NCI-H2107 (cell line): ENCODE results near the gene CALM3.

ENCODE experiments used
- DNase-seq: peaks from one replicate; lab custom pipeline; 2025; lab: John Stamatoyannopoulos, UW

CALM3 gene

DNA sequence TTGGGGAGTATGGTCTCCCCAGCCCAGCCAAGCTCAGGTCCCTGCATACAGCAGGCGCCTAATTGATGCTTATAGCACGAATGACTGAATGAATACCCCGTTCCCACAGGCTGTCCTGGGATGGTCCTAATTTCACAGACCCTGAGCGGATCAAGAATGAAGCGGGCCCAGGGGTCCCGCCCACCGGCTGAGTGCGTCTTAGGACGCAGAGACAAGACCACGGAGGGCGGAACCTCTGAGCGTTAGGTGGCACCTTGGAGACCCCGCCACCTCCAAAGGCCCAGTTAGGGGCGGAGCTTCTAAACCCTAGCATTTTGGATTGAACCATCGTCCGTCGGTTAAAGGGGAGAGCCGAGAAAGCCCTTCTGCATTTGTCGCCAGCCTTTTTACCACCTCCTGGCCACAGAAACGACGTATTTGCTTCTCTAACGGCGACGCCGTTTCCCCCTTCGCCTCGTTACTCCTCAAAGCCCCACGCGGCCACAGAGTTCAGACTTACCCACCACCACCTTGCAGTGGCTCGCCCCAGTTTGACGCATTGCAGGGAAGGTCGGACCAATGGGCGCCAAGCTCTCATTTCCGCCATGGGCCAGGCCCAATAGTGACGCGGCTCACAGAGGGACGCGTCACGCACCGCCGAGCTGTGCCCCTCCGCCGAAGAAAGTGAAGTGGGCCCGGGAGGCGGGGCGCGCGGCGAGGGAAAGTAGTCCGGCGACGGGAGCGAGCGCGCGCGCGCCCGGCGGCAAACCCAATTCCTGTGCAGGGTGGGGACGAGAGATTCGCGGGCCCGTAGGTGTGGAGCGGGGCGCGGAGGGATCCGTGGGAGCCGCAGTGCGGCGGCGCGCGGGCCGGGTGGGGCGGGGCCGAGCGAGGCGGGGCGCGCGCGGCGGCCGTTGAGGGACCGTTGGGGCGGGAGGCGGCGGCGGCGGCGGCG, 479 bp upstream of the CALM3 start:
- DNase-seq: peak; percentile 92

DNA sequence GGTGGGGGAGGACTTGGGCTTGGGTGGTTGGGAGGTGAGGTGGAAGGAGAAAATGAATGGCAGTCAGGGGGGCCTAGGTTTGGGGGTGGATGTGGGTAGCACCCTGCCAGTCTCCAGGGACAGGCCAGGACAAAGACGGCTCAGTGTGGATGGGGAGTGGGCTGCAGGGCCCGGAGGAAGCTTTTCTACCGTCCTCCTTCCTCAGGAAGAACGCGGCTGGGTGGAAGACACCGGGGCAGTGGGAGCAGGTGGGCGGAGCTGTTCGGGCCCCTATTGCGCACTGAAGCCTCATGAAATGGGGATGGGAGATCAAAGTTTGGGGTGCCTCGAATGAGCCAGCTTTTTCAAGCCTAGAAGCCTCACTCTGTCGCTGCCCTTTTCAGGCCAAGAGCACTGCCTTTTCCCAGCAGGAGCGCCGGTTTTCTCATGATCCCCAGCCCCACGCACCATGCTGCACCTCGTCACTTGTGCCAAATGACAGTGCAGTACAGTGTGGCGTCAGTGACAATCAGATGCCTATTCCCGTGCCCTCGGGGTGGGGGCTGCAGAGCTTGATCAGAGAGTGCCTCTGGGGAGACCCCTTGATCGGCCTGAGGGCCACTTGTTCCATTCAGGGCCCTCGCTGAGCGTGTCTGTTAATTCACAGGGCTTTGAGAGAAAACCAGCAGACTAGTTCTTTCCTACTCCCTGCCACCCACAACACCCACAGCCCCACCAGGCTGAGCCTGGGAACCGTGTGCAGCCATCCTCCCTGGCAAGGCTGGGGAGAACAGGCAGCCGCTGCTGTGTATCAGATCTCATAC, 1.5 kb downstream of the CALM3 start:
- no peak for DNase-seq

DNA sequence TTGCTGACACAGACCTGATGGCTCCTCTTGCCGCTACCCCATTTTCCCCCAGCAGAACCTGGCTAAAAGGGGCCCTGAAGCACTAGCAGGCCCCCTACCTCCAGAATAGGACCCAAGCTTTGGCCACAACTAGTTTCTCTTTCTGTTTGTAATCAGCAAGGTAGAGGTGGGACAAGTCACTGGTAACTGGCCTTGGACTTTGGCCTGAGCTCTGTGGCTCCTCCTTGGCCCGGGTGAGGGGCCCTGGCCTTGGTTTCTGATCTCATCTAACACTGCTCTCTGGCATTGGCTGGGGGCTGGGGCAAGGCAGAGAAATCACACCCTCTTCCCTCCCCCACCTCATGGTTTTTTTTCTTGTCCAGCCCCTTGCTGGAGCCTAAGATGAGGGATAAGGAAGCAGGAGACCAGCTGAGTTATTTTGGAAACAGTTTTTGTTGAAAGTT, 2.1 kb downstream of the CALM3 start:
- no peak for DNase-seq

DNA sequence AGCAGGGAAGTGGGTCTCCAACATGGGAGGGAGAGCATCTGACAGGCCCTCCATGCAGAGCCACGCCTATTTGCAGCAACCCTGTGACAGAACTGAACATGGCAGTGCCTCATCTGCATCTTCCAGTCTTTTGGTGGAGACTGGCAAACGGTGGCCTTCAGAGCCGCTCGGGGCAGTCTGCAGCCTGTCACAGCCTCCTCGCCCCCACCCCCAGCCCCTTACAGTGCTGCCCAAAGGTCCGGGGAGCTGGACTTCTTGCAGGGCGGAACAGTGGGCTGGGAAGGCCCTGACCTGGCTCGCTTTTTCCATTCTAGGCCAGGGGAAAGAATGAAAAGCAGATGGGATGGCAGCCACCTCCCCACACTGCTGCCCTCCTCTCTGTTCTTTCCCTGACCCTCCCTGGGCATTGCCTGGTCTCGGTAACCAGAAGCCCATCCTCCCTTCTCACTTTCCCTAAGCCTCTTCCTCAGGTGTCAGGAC, 2.7 kb downstream of the CALM3 start:
- DNase-seq: no peak

DNA sequence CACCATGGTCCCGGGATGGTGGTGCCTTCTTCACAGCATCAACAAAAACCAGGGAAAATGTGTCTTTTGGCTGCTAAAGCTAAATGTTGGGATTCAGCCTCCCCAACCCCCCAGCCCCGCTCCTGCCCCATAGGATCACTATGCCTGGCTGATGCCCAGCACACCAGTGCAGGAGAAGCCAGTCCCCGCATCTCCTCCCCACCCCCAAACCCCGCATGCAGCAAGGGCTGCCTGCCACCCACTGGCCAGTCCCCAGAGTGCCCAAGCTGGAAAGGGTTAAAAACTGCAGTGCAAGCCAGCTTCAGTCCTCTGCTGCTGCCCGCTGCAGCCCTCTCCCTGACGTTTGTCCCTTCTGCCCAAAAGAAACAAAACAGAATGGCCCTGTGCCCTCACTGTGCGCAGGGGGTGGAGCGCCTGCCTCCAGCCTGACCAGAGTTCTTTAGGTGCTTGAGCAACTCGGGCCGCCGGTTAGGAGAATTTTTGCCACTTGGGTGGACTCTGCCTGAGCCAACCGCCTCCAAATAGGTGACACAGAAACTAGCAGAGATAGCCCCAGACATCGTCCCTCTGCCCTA, 3.7 kb downstream of the CALM3 start:
- DNase-seq: no peak

GRCh38 chr19:46605356-46605821, 4.3 kb downstream of the CALM3 start:
- no peak for DNase-seq

DNA sequence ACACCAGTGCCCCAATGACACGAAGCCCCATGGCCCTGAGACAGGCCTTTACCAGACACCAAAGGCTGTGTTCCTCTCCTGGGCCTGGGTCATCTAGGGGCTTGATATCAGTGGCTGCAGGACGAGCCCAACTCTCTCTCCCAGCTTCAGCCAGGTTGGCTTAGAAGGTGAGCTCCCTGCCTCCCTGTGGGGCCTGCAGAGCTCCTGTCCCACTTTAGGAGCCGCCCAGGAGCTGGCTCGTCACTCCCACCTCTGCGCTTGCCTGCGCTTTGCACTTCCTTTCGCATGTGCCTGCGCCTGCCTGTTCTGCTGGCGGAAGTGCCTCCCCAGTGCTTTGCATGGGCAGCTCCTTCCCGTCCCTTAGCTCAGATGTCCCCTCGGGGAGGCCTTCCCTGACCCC, 4.9 kb downstream of the CALM3 start:
- no peak for DNase-seq

- no peak for DNase-seq
Measured at GRCh38 chr19:46606681-46607447, 5.7 kb downstream of the CALM3 start.

GRCh38 chr19:46607448-46607841, 6.3 kb downstream of the CALM3 start:
- DNase-seq: no peak

- DNase-seq: no peak
Measured at GRCh38 chr19:46608178-46608577, 7.0 kb downstream of the CALM3 start.

GRCh38 chr19:46608581-46609345, 7.6 kb downstream of the CALM3 start:
- no peak for DNase-seq

- DNase-seq: no peak
Measured at GRCh38 chr19:46609511-46610412, 8.6 kb downstream of the CALM3 start.

DNA sequence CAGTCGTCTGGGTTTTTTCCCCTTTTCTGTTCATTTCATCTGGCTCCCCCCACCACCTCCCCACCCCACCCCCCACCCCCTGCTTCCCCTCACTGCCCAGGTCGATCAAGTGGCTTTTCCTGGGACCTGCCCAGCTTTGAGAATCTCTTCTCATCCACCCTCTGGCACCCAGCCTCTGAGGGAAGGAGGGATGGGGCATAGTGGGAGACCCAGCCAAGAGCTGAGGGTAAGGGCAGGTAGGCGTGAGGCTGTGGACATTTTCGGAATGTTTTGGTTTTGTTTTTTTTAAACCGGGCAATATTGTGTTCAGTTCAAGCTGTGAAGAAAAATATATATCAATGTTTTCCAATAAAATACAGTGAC, 9.3 kb downstream of the CALM3 start:
- DNase-seq: no peak

- no peak for DNase-seq
Measured at GRCh38 chr19:46610851-46611770, 10.0 kb downstream of the CALM3 start.

- DNase-seq: no peak
Measured at GRCh38 chr19:46611776-46612175, 10.6 kb downstream of the CALM3 start.

DNA sequence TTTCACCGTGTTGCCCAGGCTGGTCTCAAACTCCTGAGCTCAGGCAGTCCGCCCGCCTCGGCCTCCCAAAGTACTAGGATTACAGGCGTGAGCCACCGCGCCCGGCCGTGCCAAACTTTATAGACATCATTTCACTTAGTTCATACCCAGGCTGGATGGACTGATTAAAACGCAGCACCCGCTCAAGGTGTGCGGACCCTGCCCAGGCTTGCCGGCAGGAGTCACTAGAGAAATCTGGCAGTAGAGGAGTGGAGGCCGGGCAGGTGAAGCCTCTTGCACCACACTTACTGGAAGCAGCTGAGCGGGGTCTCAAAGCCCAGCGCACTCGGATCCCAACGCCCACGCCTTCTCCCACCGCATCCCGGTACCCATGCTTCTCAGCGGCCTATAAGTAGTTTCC, 12.4 kb downstream of the CALM3 start:
- no peak for DNase-seq

- DNase-seq: peak; percentile 69
Measured at GRCh38 chr19:46614114-46614722, 13.1 kb downstream of the CALM3 start.

DNA sequence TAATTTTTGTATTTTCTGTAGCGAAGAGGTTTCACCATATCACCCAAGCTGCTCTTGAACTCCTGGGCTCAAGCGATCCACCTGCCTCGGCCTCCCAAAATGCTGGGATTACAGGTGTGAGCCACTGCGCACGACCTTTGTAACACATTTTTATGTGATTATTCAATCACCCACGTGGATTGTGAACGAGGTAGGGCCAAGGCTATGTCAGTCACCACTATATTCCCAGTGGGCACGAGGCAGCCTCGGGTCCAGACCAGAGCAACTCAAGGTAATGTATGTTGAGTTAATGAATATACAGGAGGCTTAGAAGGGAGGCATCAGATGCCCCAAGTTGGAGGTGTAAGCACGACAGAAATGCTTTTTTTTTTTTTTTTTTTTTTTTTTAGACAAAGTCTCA, 14.8 kb downstream of the CALM3 start:
- no peak for DNase-seq
